Kidney (tissue), 14 donors: Measurements from ENCODE around the gene NR4A1. TPM values are rescaled to one million over a fixed set of nuclear protein-coding genes. Genes with fewer than 3 reads are reported as not detected.

Experiments used
- DNase-seq, 5 donors: peaks; one replicate each; pipeline ENCODE4 v3.0.0-alpha.2; 2013 to 2020
- FAIRE-seq: peaks from 2 replicates; lab custom pipeline; 2012; peaks lifted over from hg19 to GRCh38; lab: Jason Lieb, UNC
- H3K27ac ChIP-seq, 2 donors: one replicate each; pipeline ENCODE4 v1.7.0; 2013; ENCODE audit warnings: low read depth in 2 of 2, low read length in 2 of 2, inconsistent platforms in 1 of 2
- H3K27me3 ChIP-seq: one replicate; pipeline ENCODE4 v1.7.1; 2013; ENCODE audit warnings: low read length, inconsistent platforms; ENCODE audit not compliant: control insufficient read depth, insufficient read depth
- H3K36me3 ChIP-seq, 3 donors: one replicate each; pipeline versions ENCODE4 v1.7.0 to v1.7.1; 2013; ENCODE audit warnings: low read length in 3 of 3, control low read depth in 1 of 3, inconsistent platforms in 1 of 3; ENCODE audit not compliant: insufficient read depth in 3 of 3, control insufficient read depth in 2 of 3
- H3K4me1 ChIP-seq, 3 donors: one replicate each; pipeline versions ENCODE4 v1.7.0 to v1.7.1; 2013; ENCODE audit warnings: low read length in 3 of 3, inconsistent platforms in 1 of 3, low read depth in 1 of 3; ENCODE audit not compliant: control insufficient read depth in 2 of 3, insufficient read depth in 2 of 3
- H3K4me3 ChIP-seq, 3 donors: one replicate each; pipeline versions ENCODE4 v1.7.0 to v1.8.1; 2013; ENCODE audit warnings: low read length in 3 of 3, control low read depth in 1 of 3, inconsistent platforms in 1 of 3
- H3K9ac ChIP-seq, 3 donors: one replicate each; pipeline versions ENCODE4 v1.7.0 to v1.7.1; 2013; ENCODE audit warnings: low read length in 3 of 3, control low read depth in 1 of 3, inconsistent platforms in 1 of 3
- H3K9me3 ChIP-seq, 3 donors: one replicate each; pipeline versions ENCODE4 v1.7.0 to v1.7.1; 2013; ENCODE audit warnings: low read length in 3 of 3, control low read depth in 1 of 3, inconsistent platforms in 1 of 3; ENCODE audit not compliant: control insufficient read depth in 2 of 3, insufficient read depth in 1 of 3
- intact Hi-C: fragments of 100-400 bp; cut with DNase I; formaldehyde crosslinking; loops from one replicate; pipeline ENCODE4 v1.11.1; 2022
- polyA plus RNA-seq: library from polyadenylated mRNA; stranded (reverse); fragments of 350-450 nt; fragmentation: Illumina TruSeq; extraction: RNeasy Lipid Tissue Mini Kit (QIAGEN cat#74804); gene quantifications from one replicate; pipeline ENCODE4 v1.2.3, GENCODE V29; 2014; ENCODE audit warnings: low read depth, low replicate concordance; ENCODE audit not compliant: insufficient read depth
- total RNA-seq: library from RNA; stranded (reverse); fragmentation: NEBNext Ultra II Directional; extraction: Animal tissue kit (Norgen Biotek cat#: 25700); gene quantifications from one replicate; pipeline ENCODE4 v1.2.1, GENCODE V29; 2021
- TF ChIP-seq, protein P1 (sequence below): IDR thresholded peaks from 3 replicates; pipeline ENCODE4 v1.5.1; 2012; ENCODE audit warnings: mild to moderate bottlenecking, moderate library complexity, borderline replicate concordance; ENCODE audit not compliant: insufficient read depth; ENCODE audit errors: extremely low read depth
- donor health status: control.
- donor health status: control.
- donor health status: control.
- donor health status: control.
- donor health status: control.
- donor health status: DM: yes; HTN: yes; CAD: no.
- donor health status: Normal renal cell carcinoma (clear cell type).

The NR4A1 gene
- total and polyA plus RNA-seq, 2 donors from 2014 or later, result 37.2 to 54.1 TPM

DNA sequence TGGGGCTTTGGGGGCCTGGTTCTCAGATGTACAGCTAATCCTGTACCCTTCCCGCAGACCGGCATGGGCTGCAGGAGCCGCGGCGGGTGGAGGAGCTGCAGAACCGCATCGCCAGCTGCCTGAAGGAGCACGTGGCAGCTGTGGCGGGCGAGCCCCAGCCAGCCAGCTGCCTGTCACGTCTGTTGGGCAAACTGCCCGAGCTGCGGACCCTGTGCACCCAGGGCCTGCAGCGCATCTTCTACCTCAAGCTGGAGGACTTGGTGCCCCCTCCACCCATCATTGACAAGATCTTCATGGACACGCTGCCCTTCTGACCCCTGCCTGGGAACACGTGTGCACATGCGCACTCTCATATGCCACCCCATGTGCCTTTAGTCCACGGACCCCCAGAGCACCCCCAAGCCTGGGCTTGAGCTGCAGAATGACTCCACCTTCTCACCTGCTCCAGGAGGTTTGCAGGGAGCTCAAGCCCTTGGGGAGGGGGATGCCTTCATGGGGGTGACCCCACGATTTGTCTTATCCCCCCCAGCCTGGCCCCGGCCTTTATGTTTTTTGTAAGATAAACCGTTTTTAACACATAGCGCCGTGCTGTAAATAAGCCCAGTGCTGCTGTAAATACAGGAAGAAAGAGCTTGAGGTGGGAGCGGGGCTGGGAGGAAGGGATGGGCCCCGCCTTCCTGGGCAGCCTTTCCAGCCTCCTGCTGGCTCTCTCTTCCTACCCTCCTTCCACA is 7.6 kb downstream of the NR4A1 start:
- H3K36me3 ChIP-seq, result peaks cover 0 to 41% (median 13%) of the 10 kb centered on the region in 3 donors
- TF ChIP-seq, protein P1, sequence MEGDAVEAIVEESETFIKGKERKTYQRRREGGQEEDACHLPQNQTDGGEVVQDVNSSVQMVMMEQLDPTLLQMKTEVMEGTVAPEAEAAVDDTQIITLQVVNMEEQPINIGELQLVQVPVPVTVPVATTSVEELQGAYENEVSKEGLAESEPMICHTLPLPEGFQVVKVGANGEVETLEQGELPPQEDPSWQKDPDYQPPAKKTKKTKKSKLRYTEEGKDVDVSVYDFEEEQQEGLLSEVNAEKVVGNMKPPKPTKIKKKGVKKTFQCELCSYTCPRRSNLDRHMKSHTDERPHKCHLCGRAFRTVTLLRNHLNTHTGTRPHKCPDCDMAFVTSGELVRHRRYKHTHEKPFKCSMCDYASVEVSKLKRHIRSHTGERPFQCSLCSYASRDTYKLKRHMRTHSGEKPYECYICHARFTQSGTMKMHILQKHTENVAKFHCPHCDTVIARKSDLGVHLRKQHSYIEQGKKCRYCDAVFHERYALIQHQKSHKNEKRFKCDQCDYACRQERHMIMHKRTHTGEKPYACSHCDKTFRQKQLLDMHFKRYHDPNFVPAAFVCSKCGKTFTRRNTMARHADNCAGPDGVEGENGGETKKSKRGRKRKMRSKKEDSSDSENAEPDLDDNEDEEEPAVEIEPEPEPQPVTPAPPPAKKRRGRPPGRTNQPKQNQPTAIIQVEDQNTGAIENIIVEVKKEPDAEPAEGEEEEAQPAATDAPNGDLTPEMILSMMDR, result no peak
- H3K9ac ChIP-seq, result no peak overlapping the region
- DNase-seq (no peak), FAIRE-seq (no peak)
- intact Hi-C loops, result no loop called here
- H3K27me3 ChIP-seq, result no peaks in the 10 kb centered on the region
- no peaks in the 10 kb centered on the region for H3K9me3 ChIP-seq
- peaks cover 0 to 3% (median 0%) of the 10 kb centered on the region in 3 donors for H3K4me1 ChIP-seq
- no peak overlapping the region for H3K4me3 ChIP-seq
- H3K27ac ChIP-seq, result no peak overlapping the region

DNA sequence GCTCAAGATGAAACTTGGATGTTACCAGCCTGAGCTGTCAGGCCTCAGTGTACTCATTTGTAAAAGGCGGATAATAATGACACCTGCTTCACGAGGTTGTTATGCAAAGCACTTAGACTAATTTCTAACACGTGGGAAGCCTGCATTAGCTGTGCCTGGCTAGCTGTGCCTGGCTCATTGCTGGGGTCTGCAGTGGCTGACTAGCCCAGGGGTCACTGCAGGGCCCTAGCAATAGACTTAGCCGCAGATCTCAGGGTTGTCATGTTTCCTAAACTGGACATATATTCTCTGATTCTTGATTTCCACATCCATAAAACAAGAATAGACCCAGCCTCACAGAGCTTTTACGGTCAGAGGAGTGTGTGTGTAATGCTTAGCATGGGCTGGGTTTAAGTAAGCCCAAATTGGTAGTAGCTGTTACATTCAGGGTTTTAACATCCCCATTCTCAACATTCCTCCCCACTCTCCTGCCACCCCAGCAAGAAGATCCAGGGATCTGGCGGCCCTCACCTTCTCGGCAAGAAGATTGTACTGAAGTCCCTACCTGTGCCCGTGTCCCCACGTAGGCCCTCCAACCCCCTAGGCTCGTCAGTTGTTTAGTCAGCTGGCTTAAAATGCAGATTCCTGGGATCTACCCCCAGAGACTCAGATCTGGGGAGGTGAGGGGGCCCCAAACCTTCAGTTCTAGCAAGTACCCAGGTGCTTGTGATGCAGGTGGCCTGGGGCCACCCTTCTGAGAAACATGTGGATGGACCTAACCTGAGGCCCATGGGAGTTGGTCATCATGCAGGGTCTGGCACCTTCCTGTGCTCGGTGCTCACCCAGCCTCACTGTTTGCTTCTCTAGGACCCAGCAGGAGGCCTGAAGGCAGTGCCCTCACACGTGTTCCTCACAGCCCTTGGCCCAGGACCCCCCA is 8.6 kb downstream of the NR4A1 start:
- Histone ChIP-seq H3K36me3 (peaks cover 0 to 31% (median 10%) of the 10 kb centered on the region in 3 donors), H3K9ac (no peak overlapping the region), H3K4me3 (no peak overlapping the region), H3K9me3 (no peaks in the 10 kb centered on the region), H3K27me3 (no peaks in the 10 kb centered on the region), H3K4me1 (peaks cover 0 to 3% (median 0%) of the 10 kb centered on the region in 3 donors), H3K27ac (no peak overlapping the region)
- intact Hi-C loops, result no loop called here
- no peak for DNase-seq
- FAIRE-seq, result no peak
- TF ChIP-seq, protein P1, result no peak

DNA sequence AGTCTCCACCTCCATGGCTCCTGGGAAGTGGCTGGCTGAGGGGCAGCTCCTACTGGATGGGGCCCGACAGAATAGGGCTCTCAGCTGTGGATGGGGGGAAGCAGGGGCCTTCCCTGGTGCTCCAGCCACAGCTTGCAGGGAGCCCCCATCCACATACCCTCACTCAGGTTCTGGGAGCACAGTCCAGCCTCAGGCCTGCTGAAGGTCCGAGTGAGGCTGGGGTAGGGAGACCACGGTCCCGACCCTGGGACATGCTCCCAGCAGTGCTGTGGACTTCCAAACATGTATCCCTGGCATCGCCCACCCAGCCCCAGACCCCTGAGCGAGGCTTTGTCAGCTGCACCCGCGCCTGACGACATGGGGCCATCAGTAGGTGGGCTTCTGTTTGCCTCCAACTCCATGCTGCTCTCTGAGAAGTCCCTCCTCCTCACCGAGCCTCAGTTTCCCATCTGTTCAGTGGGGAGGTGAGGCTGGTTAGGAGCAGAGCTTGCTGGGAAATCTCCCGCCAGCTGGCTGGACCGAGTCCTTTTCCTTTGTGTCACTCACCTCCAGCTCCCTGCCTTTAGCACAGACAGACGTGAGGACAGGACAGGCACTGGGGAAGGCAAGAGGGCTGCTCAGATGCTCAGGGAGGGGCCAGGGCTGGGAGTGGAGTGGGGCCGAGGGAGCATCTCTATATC is 9.4 kb downstream of the NR4A1 start:
- no peak overlapping the region for H3K4me3 ChIP-seq
- H3K9ac ChIP-seq, result no peak overlapping the region
- intact Hi-C loops, result no loop called here
- peaks cover 0 to 3% (median 0%) of the 10 kb centered on the region in 3 donors for H3K4me1 ChIP-seq
- TF ChIP-seq, protein P1, result no peak
- no peaks in the 10 kb centered on the region for H3K27me3 ChIP-seq
- H3K36me3 ChIP-seq, result peaks cover 0 to 24% (median 10%) of the 10 kb centered on the region in 3 donors
- no peak overlapping the region for H3K27ac ChIP-seq
- no peaks in the 10 kb centered on the region for H3K9me3 ChIP-seq
- DNase-seq (peak in 1 of 5 donors; percentile 41), FAIRE-seq (no peak)
